HG02588 (cell line): ENCODE measurements around the gene SDS.

Experiments
- ATAC-seq: cut with Tn5 transposase; IDR thresholded peaks from one replicate; pipeline ENCODE4 v1.9.1; 2021; ENCODE audit warnings: mild to moderate bottlenecking, moderate library complexity; ENCODE audit not compliant: unreplicated experiment

Gene SDS

GRCh38 chr12:113401066-113402000, 2.4 kb downstream of the SDS start:
- ATAC-seq: no peak

- ATAC-seq: no peak
These were observed 3.3 kb downstream of the SDS start for GRCh38 chr12:113400362-113400761.

GRCh38 chr12:113399490-113399889, 4.2 kb downstream of the SDS start:
- no peak for ATAC-seq

GRCh38 chr12:113398346-113399290, 5.1 kb downstream of the SDS start:
- ATAC-seq: no peak

DNA sequence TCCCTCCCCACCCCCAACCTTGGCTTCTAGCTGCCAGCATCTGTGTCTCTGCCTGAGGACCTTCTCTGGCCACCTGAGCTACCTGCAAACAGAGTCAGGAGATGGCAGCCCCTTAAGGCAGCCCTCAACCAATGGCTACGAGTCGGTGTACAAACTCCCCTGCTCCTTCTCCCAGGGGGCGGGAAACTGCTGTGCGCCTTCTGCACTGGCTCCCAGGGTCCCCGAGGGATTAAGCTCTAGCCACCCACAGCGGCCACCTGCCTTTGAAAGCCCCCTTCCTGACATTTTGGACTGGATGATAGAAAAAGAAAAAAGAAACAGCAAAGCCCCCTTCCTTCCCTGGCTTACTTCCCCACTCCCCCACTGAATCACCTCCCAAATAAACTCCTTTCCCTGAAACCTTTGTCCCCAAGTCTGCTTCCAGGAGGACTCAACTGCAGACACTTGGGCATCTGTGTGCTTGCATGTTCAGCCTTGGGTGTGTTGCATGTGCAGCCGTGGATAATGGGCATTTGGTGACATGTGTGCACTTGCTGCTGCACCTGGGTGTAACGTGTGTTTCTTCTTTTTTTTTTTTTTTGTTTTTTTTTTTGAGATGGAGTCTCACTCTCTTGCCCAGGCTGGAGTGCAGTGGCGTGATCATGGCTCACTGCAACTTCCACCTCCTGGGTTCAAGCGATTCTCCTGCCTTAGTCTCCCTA, 6.0 kb downstream of the SDS start:
- no peak for ATAC-seq

DNA sequence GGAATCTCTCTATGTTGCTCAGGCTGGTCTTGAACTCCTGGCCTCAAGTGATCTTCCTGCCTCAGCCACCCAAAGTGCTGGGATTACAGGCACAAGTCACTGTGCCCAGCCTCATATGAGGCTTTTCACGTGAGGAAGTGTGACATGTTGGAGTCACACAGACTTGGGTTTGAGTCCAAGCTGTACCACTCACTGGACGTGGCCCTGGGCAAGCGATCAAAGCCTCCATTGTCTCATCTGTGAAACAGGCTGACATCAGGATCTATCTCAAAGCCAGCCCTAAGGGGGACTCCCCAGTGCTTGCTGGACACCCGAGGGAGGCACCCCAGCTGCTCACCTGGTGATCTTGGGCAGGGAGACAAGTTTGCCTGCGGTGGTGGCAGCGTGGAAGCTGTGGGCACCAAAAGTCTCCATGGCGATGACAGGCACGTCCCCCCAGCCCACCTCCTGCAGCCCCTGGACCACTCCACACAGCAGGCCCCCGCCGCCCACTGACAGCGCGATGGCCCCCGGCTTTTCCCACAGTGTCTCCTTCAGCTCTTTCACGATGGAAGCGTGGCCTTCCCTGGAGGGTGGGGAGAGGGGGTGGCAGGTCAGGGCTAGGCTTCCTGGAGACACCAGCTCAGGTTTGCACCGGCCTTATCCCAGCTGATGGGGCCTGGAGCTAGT, 6.7 kb downstream of the SDS start:
- ATAC-seq: no peak

DNA sequence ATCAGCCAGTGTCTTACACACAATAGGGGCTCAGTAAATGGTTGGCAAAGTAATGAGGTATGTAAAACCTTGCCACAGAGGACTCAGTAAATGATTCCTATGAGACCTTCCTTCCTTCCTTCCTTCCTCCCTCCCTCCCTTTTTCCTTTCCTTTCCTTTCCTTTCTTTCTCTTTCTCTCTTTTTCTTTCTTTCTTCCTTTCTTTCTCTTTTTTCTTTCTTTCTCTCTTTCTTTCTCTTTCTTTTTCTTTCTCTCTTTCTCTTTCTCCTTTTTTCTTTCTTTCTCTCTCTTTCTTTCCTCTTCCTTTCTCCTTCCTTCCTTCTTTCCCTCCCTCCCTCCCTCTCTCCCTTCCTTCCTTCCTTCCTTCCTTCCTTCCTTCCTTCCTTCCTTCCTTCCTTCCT, 7.5 kb downstream of the SDS start:
- ATAC-seq: no peak

DNA sequence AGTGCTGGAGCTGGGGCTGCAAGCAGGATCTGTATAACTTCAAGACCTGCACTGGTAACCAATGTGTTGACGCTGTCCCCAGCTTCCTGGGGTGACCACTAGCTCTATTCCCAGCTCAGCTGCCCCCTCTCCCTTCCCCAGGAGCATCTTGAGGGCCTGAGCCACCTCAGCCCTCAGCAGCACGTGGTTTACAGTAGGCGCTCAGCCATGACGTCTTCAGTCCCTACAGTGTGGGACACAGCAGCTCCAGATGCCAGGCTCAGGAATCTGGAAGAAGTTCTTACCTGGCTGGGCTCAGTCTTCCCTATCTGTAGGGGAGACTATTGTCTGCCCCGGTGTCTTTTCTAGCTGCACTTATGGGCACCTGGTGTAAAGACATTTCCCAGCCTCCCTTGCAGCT, 8.6 kb downstream of the SDS start:
- ATAC-seq: no peak

- no peak for ATAC-seq
These were observed 9.9 kb downstream of the SDS start for GRCh38 chr12:113393749-113394148.

GRCh38 chr12:113392988-113393579, 10.6 kb downstream of the SDS start:
- no peak for ATAC-seq

DNA sequence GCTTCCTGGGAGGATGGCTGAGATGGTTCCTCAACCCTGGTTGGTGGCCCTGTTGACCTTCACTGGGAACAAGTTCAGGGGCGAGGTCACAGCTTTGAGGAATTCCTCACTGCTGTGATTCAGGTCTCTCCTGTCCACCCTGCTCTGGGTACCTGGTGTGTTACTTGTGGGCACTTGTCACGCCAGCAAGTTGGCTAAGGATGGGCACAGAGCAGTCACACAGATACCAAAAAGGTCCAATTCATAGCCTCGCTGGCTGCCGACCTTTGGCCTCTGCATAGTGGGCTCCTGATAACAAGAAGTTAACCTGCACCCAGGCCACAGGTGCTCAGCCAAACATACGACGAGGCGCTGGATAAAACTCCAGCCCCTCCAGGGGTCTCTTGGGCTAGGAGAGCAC, 11.2 kb downstream of the SDS start:
- ATAC-seq: no peak

DNA sequence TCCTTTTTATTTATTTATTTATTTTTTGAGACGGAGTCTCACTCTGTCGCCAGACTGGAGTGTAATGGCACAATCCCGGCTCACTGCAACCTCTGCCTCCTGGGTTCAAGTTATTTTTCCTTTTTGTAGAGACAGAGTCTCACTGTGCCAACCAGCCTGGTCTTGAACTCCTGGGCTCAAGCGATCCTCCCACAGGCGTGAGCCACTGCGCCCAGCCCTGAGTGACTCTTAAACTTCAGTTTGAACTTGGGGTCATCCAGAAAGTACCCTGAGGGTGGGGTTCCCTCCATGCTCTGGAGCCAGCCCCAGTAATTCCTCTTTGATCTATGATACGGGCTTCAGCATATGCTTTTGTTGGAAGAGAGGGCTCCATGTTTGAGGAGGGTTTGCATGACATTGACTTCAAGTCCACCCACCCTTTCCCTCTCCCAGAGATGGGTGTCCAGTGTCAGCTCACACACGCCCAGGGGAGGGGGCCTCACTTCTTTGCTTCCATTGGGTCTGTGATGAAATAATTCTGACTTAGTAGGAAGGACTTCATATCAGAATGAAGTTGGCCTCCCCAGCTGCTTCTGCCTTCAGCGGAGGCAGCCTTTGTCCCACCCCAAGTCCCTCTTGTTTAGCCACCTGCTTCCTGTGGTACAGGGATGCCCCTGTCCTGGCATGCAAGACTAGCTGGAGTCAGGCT, 11.9 kb downstream of the SDS start:
- ATAC-seq: no peak

- ATAC-seq: no peak
These were observed 12.5 kb downstream of the SDS start for GRCh38 chr12:113391145-113391544.

GRCh38 chr12:113390064-113391043, 13.3 kb downstream of the SDS start:
- no peak for ATAC-seq

GRCh38 chr12:113388351-113388750, 15.3 kb downstream of the SDS start:
- no peak for ATAC-seq

DNA sequence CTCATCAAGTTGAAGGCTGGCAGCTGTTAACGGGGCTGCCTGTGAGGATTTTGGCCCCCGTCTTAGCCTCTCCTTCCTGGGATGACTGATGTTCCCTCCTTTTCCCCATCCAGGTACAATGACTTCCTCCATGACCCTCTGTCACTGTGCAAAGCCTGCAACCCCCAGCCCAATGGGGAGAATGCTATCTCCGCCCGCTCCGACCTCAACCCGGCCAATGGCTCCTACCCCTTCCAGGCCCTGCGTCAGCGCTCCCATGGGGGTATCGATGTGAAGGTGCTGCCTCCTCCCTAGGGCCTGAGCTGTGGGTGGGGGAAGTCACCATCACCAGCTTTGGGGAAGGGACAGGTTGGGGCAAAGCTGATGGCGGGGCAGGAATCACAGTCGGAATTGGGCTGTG, 16.1 kb downstream of the SDS start:
- ATAC-seq: no peak

GRCh38 chr12:113386866-113387566, 16.7 kb downstream of the SDS start:
- no peak for ATAC-seq
